ENCODE results near the gene VARS1.

- TF ChIP-seq POLR2AphosphoS5 (IDR thresholded peaks at IDR 0.05): no peak
- TF ChIP-seq CTCF (IDR thresholded peaks at IDR 0.05): no peak
- no peak for TF ChIP-seq POLR2A (IDR thresholded peaks at IDR 0.05)
Observed at GRCh38 chr6:31782126-31782855, 13.3 kb downstream of the VARS1 start.
